Vein endothelial cell (primary cell): ENCODE measurements around the gene ARID3B. TPM values are rescaled to one million over a fixed set of nuclear protein-coding genes. Genes with fewer than 3 reads are reported as not detected.

Experiments used
- total RNA-seq: library from RNA; depleted of rRNA; stranded (reverse); fragments of >200 nt; gene quantifications from 2 replicates; pipeline ENCODE4 v1.2.3, GENCODE V29; 2012

ARID3B gene, protein sequence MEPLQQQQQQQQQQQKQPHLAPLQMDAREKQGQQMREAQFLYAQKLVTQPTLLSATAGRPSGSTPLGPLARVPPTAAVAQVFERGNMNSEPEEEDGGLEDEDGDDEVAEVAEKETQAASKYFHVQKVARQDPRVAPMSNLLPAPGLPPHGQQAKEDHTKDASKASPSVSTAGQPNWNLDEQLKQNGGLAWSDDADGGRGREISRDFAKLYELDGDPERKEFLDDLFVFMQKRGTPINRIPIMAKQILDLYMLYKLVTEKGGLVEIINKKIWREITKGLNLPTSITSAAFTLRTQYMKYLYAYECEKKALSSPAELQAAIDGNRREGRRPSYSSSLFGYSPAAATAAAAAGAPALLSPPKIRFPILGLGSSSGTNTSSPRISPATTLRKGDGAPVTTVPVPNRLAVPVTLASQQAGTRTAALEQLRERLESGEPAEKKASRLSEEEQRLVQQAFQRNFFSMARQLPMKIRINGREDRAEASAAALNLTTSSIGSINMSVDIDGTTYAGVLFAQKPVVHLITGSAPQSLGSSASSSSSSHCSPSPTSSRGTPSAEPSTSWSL
- total RNA-seq = 4.7 and 4.9 TPM in 2 replicates

GRCh38 chr15:74540761-74541493, at the start of gene ARID3B:
Gene ARID3B, plus strand, starts transcription at chr15:74541220. Its CDS starts 2,717 bp downstream, at chr15:74543937.

DNA sequence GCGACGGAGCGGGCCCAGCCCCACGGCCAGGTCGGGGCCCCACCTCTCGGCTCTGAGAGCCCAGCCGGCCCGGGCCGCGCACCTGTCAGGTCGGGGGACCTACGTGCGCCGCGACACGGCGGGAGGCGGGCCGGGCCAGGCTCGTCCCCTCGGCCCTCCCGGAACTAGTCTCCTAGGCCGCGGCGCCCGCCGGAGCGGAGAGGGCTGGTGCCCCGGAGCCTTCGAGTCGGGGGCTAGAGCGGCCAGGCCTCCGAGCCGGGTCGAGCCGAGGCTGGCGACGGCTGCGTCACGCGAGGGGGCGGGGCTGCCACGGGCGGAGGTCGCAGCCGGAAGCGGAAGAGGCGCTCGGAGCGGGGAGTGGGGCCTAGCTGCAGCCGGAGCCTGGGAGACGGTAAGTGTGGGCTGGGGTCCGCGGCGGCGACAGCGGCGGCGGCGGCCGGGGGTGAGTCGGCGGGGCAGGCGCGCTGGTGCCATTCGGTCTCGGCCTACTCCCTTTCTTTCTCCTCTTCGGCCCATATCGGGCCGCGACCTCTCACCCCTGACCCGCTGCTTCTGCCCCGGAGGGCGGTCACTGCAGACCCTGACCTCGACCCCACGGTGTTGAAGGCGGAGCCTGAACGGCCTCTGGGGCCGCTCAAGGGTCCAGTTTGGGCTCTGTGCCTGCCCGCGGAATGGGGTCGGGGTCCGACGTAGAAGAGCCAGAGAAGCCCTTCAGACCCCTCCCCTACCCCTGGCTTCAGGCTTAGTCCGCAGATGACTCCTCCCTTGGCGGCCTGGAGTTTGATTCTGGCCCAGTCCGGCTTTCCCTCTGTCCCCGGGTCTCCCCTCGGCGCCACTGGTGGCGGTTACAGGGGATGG, 74.7 kb downstream of the ARID3B start, which contains the start of gene CLK3:
CLK3 (plus strand) TSS at position 329 of the 858 bp plus-strand sequence. CDS start 3,361 bp downstream, outside the sequence.

Other genes with a start within 250 kb of the ARID3B start
- gene CYP11A1, start 173.6 kb upstream of the ARID3B start, total RNA-seq = 0.10 TPM in 1 of 2 replicates, not detected in the other
- 0.76 and 2.6 TPM in 2 replicates for gene SEMA7A, start 107.3 kb upstream of the ARID3B start, total RNA-seq
- 30.8 and 42.5 TPM in 2 replicates for gene UBL7, start 80.1 kb upstream of the ARID3B start, total RNA-seq
- gene CLK3, start 74.6 kb downstream of the ARID3B start, total RNA-seq = 43.8 and 90.9 TPM in 2 replicates
- gene EDC3, start 154.8 kb downstream of the ARID3B start, total RNA-seq = 14.1 and 17.6 TPM in 2 replicates
- 9.1 and 10.5 TPM in 2 replicates for gene CYP1A1, start 184.3 kb downstream of the ARID3B start, total RNA-seq
- not detected in 2 replicates for gene CYP1A2, start 207.6 kb downstream of the ARID3B start, total RNA-seq
- 51.4 and 60.1 TPM in 2 replicates for gene CSK, start 240.9 kb downstream of the ARID3B start, total RNA-seq